Astrocyte (in vitro differentiated cells and primary cell): ENCODE measurements around the gene SLC16A1. TPM values are rescaled to one million over a fixed set of nuclear protein-coding genes. Genes with fewer than 3 reads are reported as not detected.

Experiments
- DNase-seq: peaks from one replicate; pipeline ENCODE4 v3.0.0-alpha.2; 2010; ENCODE audit warnings: low read depth
- FAIRE-seq: peaks from 2 replicates; lab custom pipeline; 2011; peaks lifted over from hg19 to GRCh38; lab: Jason Lieb, UNC
- H2AFZ ChIP-seq: 2 replicates; pipeline ENCODE4 v1.6.0; 2012; ENCODE audit warnings: low read depth, low read length, inconsistent platforms
- H3K27ac ChIP-seq: 2 replicates; pipeline ENCODE4 v1.5.1; 2011; ENCODE audit warnings: low read depth, low read length, inconsistent platforms
- H3K27me3 ChIP-seq: 2 replicates; pipeline ENCODE4 v1.6.0; 2011; ENCODE audit warnings: low read length, inconsistent platforms; ENCODE audit not compliant: insufficient read depth
- H3K36me3 ChIP-seq: 2 replicates; pipeline ENCODE4 v1.5.1; 2011; ENCODE audit warnings: low read length, inconsistent platforms; ENCODE audit not compliant: insufficient read depth
- H3K4me1 ChIP-seq: 2 replicates; pipeline ENCODE4 v1.5.1; 2011; ENCODE audit warnings: low read length, inconsistent platforms; ENCODE audit not compliant: insufficient read depth
- H3K4me2 ChIP-seq: 2 replicates; pipeline ENCODE4 v1.6.0; 2012; ENCODE audit warnings: low read length, inconsistent platforms
- H3K4me3 ChIP-seq: 2 replicates; pipeline ENCODE4 v1.5.1; 2011; ENCODE audit warnings: low read depth, mild to moderate bottlenecking, low read length, inconsistent platforms; ENCODE audit not compliant: insufficient read depth
- H3K79me2 ChIP-seq: 2 replicates; pipeline ENCODE4 v1.6.0; 2012; ENCODE audit warnings: mild to moderate bottlenecking, low read length, inconsistent platforms; ENCODE audit not compliant: insufficient read depth
- H3K9ac ChIP-seq: 2 replicates; pipeline ENCODE4 v1.6.0; 2012; ENCODE audit warnings: mild to moderate bottlenecking, low read length, inconsistent platforms
- H3K9me3 ChIP-seq: 2 replicates; pipeline ENCODE4 v1.5.1; 2012; ENCODE audit warnings: low read depth, mild to moderate bottlenecking, low read length, inconsistent platforms; ENCODE audit not compliant: insufficient read depth
- H4K20me1 ChIP-seq: 2 replicates; pipeline ENCODE4 v1.6.0; 2012; ENCODE audit warnings: low read length, inconsistent platforms; ENCODE audit not compliant: insufficient read depth
- H3K27ac Mint-ChIP-seq: one replicate; pipeline ENCODE4 v1.8.0; 2021; ENCODE audit warnings: mild to moderate bottlenecking, mixed read lengths; ENCODE audit not compliant: unreplicated experiment
- H3K27me3 Mint-ChIP-seq: one replicate; pipeline ENCODE4 v1.8.0; 2021; ENCODE audit warnings: low read depth, mixed read lengths; ENCODE audit not compliant: unreplicated experiment
- H3K36me3 Mint-ChIP-seq: one replicate; pipeline ENCODE4 v1.8.0; 2021; ENCODE audit warnings: low read depth, mixed read lengths; ENCODE audit not compliant: unreplicated experiment
- H3K4me1 Mint-ChIP-seq: one replicate; pipeline ENCODE4 v1.8.0; 2021; ENCODE audit warnings: low read depth, mixed read lengths; ENCODE audit not compliant: unreplicated experiment
- H3K4me3 Mint-ChIP-seq: one replicate; pipeline ENCODE4 v1.8.0; 2021; ENCODE audit warnings: mild to moderate bottlenecking, moderate library complexity, mixed read lengths; ENCODE audit not compliant: unreplicated experiment
- H3K9me3 Mint-ChIP-seq: one replicate; pipeline ENCODE4 v1.8.0; 2021; ENCODE audit warnings: mild to moderate bottlenecking, mixed read lengths; ENCODE audit not compliant: unreplicated experiment
- EZH2 ChIP-seq: IDR thresholded peaks from 2 replicates; pipeline ENCODE4 v1.6.1; 2012; ENCODE audit warnings: mild to moderate bottlenecking, low read length, inconsistent platforms; ENCODE audit not compliant: insufficient read depth
- total RNA-seq: library from RNA; stranded (reverse); gene quantifications from 2 replicates; pipeline ENCODE4 v1.2.1, GENCODE V29; 2021
- TF ChIP-seq, protein P1 (sequence below): IDR thresholded peaks from 2 replicates; pipeline ENCODE4 v1.5.1; 2011; ENCODE audit warnings: low read depth, mild to moderate bottlenecking, inconsistent platforms, low read length, moderate library complexity; ENCODE audit not compliant: insufficient read depth

Gene SLC16A1
- total RNA-seq, 1 donor from 2014 or later, result 153 TPM

GRCh38 chr1:112862753-112863426 lies 93.1 kb downstream of the SLC16A1 start:
- H3K79me2 ChIP-seq, result no peaks in the 10 kb centered on the region
- no peak overlapping the region for H3K27ac Mint-ChIP-seq
- no peaks in the 10 kb centered on the region for H4K20me1 ChIP-seq
- H3K4me1 ChIP-seq, result peaks cover 12% of the 10 kb centered on the region
- no peak overlapping the region for H2AFZ ChIP-seq
- no peaks in the 10 kb centered on the region for H3K36me3 Mint-ChIP-seq
- no peak overlapping the region for H3K4me3 ChIP-seq
- H3K36me3 ChIP-seq, result no peaks in the 10 kb centered on the region
- FAIRE-seq (no peak), DNase-seq (no peak)
- H3K4me3 Mint-ChIP-seq, result no peak overlapping the region
- no peaks in the 10 kb centered on the region for H3K9me3 ChIP-seq
- H3K27me3 ChIP-seq, result no peaks in the 10 kb centered on the region
- H3K27ac ChIP-seq, result no peak overlapping the region
- TF ChIP-seq EZH2, result no peak
- TF ChIP-seq, protein P1, sequence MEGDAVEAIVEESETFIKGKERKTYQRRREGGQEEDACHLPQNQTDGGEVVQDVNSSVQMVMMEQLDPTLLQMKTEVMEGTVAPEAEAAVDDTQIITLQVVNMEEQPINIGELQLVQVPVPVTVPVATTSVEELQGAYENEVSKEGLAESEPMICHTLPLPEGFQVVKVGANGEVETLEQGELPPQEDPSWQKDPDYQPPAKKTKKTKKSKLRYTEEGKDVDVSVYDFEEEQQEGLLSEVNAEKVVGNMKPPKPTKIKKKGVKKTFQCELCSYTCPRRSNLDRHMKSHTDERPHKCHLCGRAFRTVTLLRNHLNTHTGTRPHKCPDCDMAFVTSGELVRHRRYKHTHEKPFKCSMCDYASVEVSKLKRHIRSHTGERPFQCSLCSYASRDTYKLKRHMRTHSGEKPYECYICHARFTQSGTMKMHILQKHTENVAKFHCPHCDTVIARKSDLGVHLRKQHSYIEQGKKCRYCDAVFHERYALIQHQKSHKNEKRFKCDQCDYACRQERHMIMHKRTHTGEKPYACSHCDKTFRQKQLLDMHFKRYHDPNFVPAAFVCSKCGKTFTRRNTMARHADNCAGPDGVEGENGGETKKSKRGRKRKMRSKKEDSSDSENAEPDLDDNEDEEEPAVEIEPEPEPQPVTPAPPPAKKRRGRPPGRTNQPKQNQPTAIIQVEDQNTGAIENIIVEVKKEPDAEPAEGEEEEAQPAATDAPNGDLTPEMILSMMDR, result no peak
- no peaks in the 10 kb centered on the region for H3K9me3 Mint-ChIP-seq
- H3K4me2 ChIP-seq, result no peak overlapping the region
- H3K4me1 Mint-ChIP-seq, result peaks cover 9% of the 10 kb centered on the region
- H3K9ac ChIP-seq, result no peak overlapping the region
- H3K27me3 Mint-ChIP-seq, result no peaks in the 10 kb centered on the region

Other genes starting within 250 kb of the SLC16A1 start
- 585 and 657 TPM in 2 replicates for gene RHOC, start 249.1 kb downstream of the SLC16A1 start, total RNA-seq
- gene PPM1J, start 240.9 kb downstream of the SLC16A1 start, total RNA-seq, result 5.2 TPM in 2 replicates
- gene LRIG2, start 117.0 kb upstream of the SLC16A1 start, total RNA-seq, result 13.6 and 14.2 TPM in 2 replicates